BLaER1 treated with 17β-estradiol and CSF1 and Interleukin-3, amounts not matched to agents 10 nM and 100 nM (cell line): ENCODE data around the gene UPP1.
A peak's percentile ranks its signal among the peaks of the same experiment; 100 is the strongest.

Experiments used
- H3K27ac ChIP-seq, 11 experiments: shearing (Covaris generic); formaldehyde crosslinking; 2 replicates each; pipeline ENCODE4 v1.8.1; 2022
- H3K27me3 ChIP-seq, 11 experiments: shearing (Covaris generic); formaldehyde crosslinking; 2 replicates each; pipeline ENCODE4 v1.8.1; 2022
- H3K36me3 ChIP-seq, 11 experiments: shearing (Covaris generic); formaldehyde crosslinking; 2 replicates each; pipeline ENCODE4 v1.8.1; 2022
- H3K4me1 ChIP-seq, 10 experiments: shearing (Covaris generic); formaldehyde crosslinking; 2 replicates each; pipeline ENCODE4 v1.8.1; 2022
- H3K4me2 ChIP-seq, 11 experiments: shearing (Covaris generic); formaldehyde crosslinking; 2 replicates each; pipeline ENCODE4 v1.8.1; 2022
- H3K4me3 ChIP-seq, 10 experiments: shearing (Covaris generic); formaldehyde crosslinking; 2 replicates each; pipeline ENCODE4 v1.8.1; 2022
- H3K9ac ChIP-seq, 11 experiments: shearing (Covaris generic); formaldehyde crosslinking; 2 replicates each; pipeline ENCODE4 v1.8.1; 2022
- H3K9me3 ChIP-seq, 11 experiments: shearing (Covaris generic); formaldehyde crosslinking; replicated peaks in 1 of 11; 2 replicates each; pipeline ENCODE4 v1.8.1; 2022
- H4K20me1 ChIP-seq, 11 experiments: shearing (Covaris generic); formaldehyde crosslinking; 2 replicates each; pipeline ENCODE4 v1.8.1; 2022
- Cebpa-rat ChIP-seq, 11 experiments: shearing (Covaris generic); IDR thresholded peaks; 2 replicates each; pipeline ENCODE4 v1.8.1; 2022

The UPP1 gene

GRCh38 chr7:48083114-48083830 lies 5.8 kb upstream of the UPP1 start:
- peaks cover 34 to 68% (median 46%) of the 10 kb centered on the region in 10 experiments for H3K4me1 ChIP-seq
- H3K4me2 ChIP-seq, result peak overlapping the region in 5 of 11 experiments; percentile 12 to 93 (median 85); a peak in 9 of 22 replicates
- no peaks in the 10 kb centered on the region for H4K20me1 ChIP-seq
- no peak overlapping the region for H3K27ac ChIP-seq
- H3K27me3 ChIP-seq, result peaks cover 0 to 25% (median 11%) of the 10 kb centered on the region in 11 experiments; a peak in 12 of 22 replicates
- H3K36me3 ChIP-seq, result no peaks in the 10 kb centered on the region
- H3K4me3 ChIP-seq, result no peak overlapping the region
- no peak overlapping the region for H3K9ac ChIP-seq
- no peak for TF ChIP-seq Cebpa-rat (IDR thresholded peaks at IDR 0.05)
- H3K9me3 ChIP-seq, result no peaks in the 10 kb centered on the region

- peaks cover 0 to 7% (median 0%) of the 10 kb centered on the region in 11 experiments; a peak in 3 of 22 replicates for H4K20me1 ChIP-seq
- peak in 5 of 11 experiments; percentile 24 to 66 (median 45); a peak in 5 of 22 replicates for TF ChIP-seq Cebpa-rat (IDR thresholded peaks at IDR 0.05)
- H3K9ac ChIP-seq, result peak overlapping the region in 10 of 11 experiments; percentile 16 to 75 (median 64); a peak in 19 of 22 replicates
- peak overlapping the region; percentile 8 to 97 (median 76); a peak in 21 of 22 replicates for H3K27ac ChIP-seq
- H3K36me3 ChIP-seq, result peaks cover 0 to under 1% (median 0%) of the 10 kb centered on the region in 11 experiments; a peak in 1 of 22 replicates
- no peaks in the 10 kb centered on the region; a peak in 1 of 22 replicates for H3K9me3 ChIP-seq
- H3K27me3 ChIP-seq, result peaks cover 0 to 39% (median 20%) of the 10 kb centered on the region in 11 experiments; a peak in 17 of 22 replicates
- peak overlapping the region; percentile 79 to 99 (median 92) for H3K4me2 ChIP-seq
- peak overlapping the region in 3 of 10 experiments; percentile 6 to 35 (median 14); a peak in 2 of 20 replicates for H3K4me3 ChIP-seq
- peaks cover 43 to 58% (median 55%) of the 10 kb centered on the region in 10 experiments for H3K4me1 ChIP-seq
These were observed 4.2 kb upstream of the UPP1 start for GRCh38 chr7:48084727-48085432.

GRCh38 chr7:48085433-48085791 lies 3.7 kb upstream of the UPP1 start:
- H3K4me2 ChIP-seq, result peak overlapping the region; percentile 79 to 99 (median 92)
- H3K4me1 ChIP-seq, result peaks cover 43 to 63% (median 60%) of the 10 kb centered on the region in 10 experiments
- H3K4me3 ChIP-seq, result peak overlapping the region in 2 of 10 experiments; percentile 6 to 35; a peak in 2 of 20 replicates
- peak overlapping the region in 10 of 11 experiments; percentile 16 to 75 (median 64); a peak in 19 of 22 replicates for H3K9ac ChIP-seq
- H3K9me3 ChIP-seq, result no peaks in the 10 kb centered on the region; a peak in 1 of 22 replicates
- peak overlapping the region; percentile 8 to 97 (median 76); a peak in 21 of 22 replicates for H3K27ac ChIP-seq
- TF ChIP-seq Cebpa-rat (IDR thresholded peaks at IDR 0.05), result no peak
- H3K36me3 ChIP-seq, result peaks cover 0 to 6% (median 0%) of the 10 kb centered on the region in 11 experiments; a peak in 3 of 22 replicates
- H4K20me1 ChIP-seq, result peaks cover 0 to 13% (median 0%) of the 10 kb centered on the region in 11 experiments; a peak in 7 of 22 replicates
- H3K27me3 ChIP-seq, result peaks cover 0 to 44% (median 25%) of the 10 kb centered on the region in 11 experiments; a peak in 18 of 22 replicates

- H3K9ac ChIP-seq, result peak overlapping the region in 6 of 11 experiments; percentile 61 to 75 (median 64); a peak in 9 of 22 replicates
- H3K27me3 ChIP-seq, result peaks cover 0 to 49% (median 31%) of the 10 kb centered on the region in 11 experiments; a peak in 18 of 22 replicates
- peaks cover 0 to 16% (median 0%) of the 10 kb centered on the region in 11 experiments; a peak in 7 of 22 replicates for H4K20me1 ChIP-seq
- H3K36me3 ChIP-seq, result peaks cover 0 to 11% (median 0%) of the 10 kb centered on the region in 11 experiments; a peak in 3 of 22 replicates
- H3K9me3 ChIP-seq, result no peaks in the 10 kb centered on the region; a peak in 1 of 22 replicates
- no peak overlapping the region for H3K4me3 ChIP-seq
- H3K27ac ChIP-seq, result peak overlapping the region in 10 of 11 experiments; percentile 8 to 97 (median 76); a peak in 19 of 22 replicates
- TF ChIP-seq Cebpa-rat (IDR thresholded peaks at IDR 0.05), result no peak
- peak overlapping the region; percentile 79 to 99 (median 92) for H3K4me2 ChIP-seq
- peaks cover 43 to 68% (median 64%) of the 10 kb centered on the region in 10 experiments for H3K4me1 ChIP-seq
These were observed 3.1 kb upstream of the UPP1 start for GRCh38 chr7:48085942-48086341.

GRCh38 chr7:48087349-48087748 lies 1.7 kb upstream of the UPP1 start:
- peaks cover 50 to 82% (median 77%) of the 10 kb centered on the region in 10 experiments for H3K4me1 ChIP-seq
- no peaks in the 10 kb centered on the region; a peak in 1 of 22 replicates for H3K9me3 ChIP-seq
- H3K9ac ChIP-seq, result peak overlapping the region in 3 of 11 experiments; percentile 91 to 95 (median 93); a peak in 4 of 22 replicates
- peaks cover 0 to 29% (median 3%) of the 10 kb centered on the region in 11 experiments; a peak in 7 of 22 replicates for H4K20me1 ChIP-seq
- H3K36me3 ChIP-seq, result peaks cover 0 to 25% (median 4%) of the 10 kb centered on the region in 11 experiments; a peak in 10 of 22 replicates
- H3K4me2 ChIP-seq, result peak overlapping the region; percentile 83 to 99 (median 93); a peak in 21 of 22 replicates
- TF ChIP-seq Cebpa-rat (IDR thresholded peaks at IDR 0.05), result no peak
- H3K27ac ChIP-seq, result peak overlapping the region in 7 of 11 experiments; percentile 85 to 97 (median 92); a peak in 13 of 22 replicates
- peaks cover 0 to 62% (median 42%) of the 10 kb centered on the region in 11 experiments; a peak in 18 of 22 replicates for H3K27me3 ChIP-seq
- H3K4me3 ChIP-seq, result peak overlapping the region in 1 of 10 experiments; percentile 98; a peak in 1 of 20 replicates

GRCh38 chr7:48088559-48089045 lies 463 bp upstream of the UPP1 start:
- Histone ChIP-seq H3K4me1 (peaks cover 50 to 88% (median 78%) of the 10 kb centered on the region in 10 experiments), H3K27ac (peak overlapping the region; percentile 72 to 97 (median 92))
- peak in 8 of 11 experiments; percentile 19 to 87 (median 55); a peak in 10 of 22 replicates for TF ChIP-seq Cebpa-rat (IDR thresholded peaks at IDR 0.05)

GRCh38 chr7:48090095-48090805 lies 1.2 kb downstream of the UPP1 start:
- H3K9me3 ChIP-seq, result no peaks in the 10 kb centered on the region; a peak in 1 of 22 replicates
- peak overlapping the region; percentile 60 to 98 (median 76); a peak in 19 of 20 replicates for H3K4me3 ChIP-seq
- peaks cover 0 to 67% (median 32%) of the 10 kb centered on the region in 11 experiments; a peak in 18 of 22 replicates for H3K27me3 ChIP-seq
- peaks cover 0 to 32% (median 3%) of the 10 kb centered on the region in 11 experiments; a peak in 7 of 22 replicates for H4K20me1 ChIP-seq
- peak overlapping the region in 4 of 11 experiments; percentile 83 to 97 (median 92); a peak in 8 of 22 replicates for H3K27ac ChIP-seq
- peak overlapping the region; percentile 90 to 99 (median 93); a peak in 20 of 22 replicates for H3K4me2 ChIP-seq
- TF ChIP-seq Cebpa-rat (IDR thresholded peaks at IDR 0.05), result no peak
- H3K9ac ChIP-seq, result peak overlapping the region in 8 of 11 experiments; percentile 81 to 95 (median 89); a peak in 14 of 22 replicates
- peaks cover 0 to 54% (median 5%) of the 10 kb centered on the region in 11 experiments; a peak in 11 of 22 replicates for H3K36me3 ChIP-seq
- H3K4me1 ChIP-seq, result peaks cover 40 to 88% (median 68%) of the 10 kb centered on the region in 10 experiments

More at GRCh38 chr7:48088559-48089045, 463 bp upstream of the UPP1 start:
- H3K9ac ChIP-seq, result peak overlapping the region; percentile 78 to 95 (median 86)
- H3K9me3 ChIP-seq, result no peaks in the 10 kb centered on the region; a peak in 1 of 22 replicates
- H3K27me3 ChIP-seq, result peaks cover 0 to 67% (median 32%) of the 10 kb centered on the region in 11 experiments; a peak in 18 of 22 replicates
- peaks cover 0 to 32% (median 3%) of the 10 kb centered on the region in 11 experiments; a peak in 7 of 22 replicates for H4K20me1 ChIP-seq
- H3K36me3 ChIP-seq, result peaks cover 0 to 38% (median 5%) of the 10 kb centered on the region in 11 experiments; a peak in 11 of 22 replicates
- peak overlapping the region; percentile 50 to 98 (median 76) for H3K4me3 ChIP-seq
- peak overlapping the region; percentile 83 to 99 (median 93) for H3K4me2 ChIP-seq
